Embryonic facial prominence (tissue), 1 donor: ENCODE measurements around the gene AGBL5.

ENCODE experiments used
- DNase-seq: peaks from one replicate; pipeline ENCODE4 v3.0.0-alpha.2; 2016; ENCODE audit errors: extremely low spot score

The AGBL5 gene

DNA sequence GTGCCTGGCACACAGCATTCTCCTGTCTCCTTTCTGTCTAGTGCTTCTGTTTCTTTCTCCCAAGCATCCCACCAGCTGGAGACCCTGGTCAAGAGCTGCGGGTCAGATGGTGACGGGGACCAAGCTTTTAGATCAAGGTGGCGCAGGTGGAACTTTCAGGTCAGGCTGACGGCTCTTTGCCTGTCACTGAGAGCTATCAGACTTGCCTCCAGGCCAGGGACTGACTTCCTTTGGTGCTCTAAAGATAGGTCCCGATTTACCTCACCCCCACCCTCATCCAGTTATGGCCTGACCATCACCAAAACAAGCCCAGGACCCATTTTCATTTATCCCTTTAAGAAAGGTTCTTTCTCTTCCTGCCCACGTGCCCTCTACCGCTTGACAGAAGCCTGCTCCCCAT, 25.8 kb downstream of the AGBL5 start:
- DNase-seq = no peak

GRCh38 chr2:27078267-27079194, 27.1 kb downstream of the AGBL5 start, which contains the start of gene EMILIN1:
TSS of gene EMILIN1 (plus strand) at chr2:27078615. CDS start at chr2:27079066, 451 bp downstream.
- DNase-seq = peak; percentile 91

GRCh38 chr2:27079233-27080139, 28.0 kb downstream of the AGBL5 start:
- no peak for DNase-seq

- DNase-seq = no peak
Measured at GRCh38 chr2:27080140-27080469, 28.6 kb downstream of the AGBL5 start.

- DNase-seq = no peak
Measured at GRCh38 chr2:27080603-27080936, 29.1 kb downstream of the AGBL5 start.

DNA sequence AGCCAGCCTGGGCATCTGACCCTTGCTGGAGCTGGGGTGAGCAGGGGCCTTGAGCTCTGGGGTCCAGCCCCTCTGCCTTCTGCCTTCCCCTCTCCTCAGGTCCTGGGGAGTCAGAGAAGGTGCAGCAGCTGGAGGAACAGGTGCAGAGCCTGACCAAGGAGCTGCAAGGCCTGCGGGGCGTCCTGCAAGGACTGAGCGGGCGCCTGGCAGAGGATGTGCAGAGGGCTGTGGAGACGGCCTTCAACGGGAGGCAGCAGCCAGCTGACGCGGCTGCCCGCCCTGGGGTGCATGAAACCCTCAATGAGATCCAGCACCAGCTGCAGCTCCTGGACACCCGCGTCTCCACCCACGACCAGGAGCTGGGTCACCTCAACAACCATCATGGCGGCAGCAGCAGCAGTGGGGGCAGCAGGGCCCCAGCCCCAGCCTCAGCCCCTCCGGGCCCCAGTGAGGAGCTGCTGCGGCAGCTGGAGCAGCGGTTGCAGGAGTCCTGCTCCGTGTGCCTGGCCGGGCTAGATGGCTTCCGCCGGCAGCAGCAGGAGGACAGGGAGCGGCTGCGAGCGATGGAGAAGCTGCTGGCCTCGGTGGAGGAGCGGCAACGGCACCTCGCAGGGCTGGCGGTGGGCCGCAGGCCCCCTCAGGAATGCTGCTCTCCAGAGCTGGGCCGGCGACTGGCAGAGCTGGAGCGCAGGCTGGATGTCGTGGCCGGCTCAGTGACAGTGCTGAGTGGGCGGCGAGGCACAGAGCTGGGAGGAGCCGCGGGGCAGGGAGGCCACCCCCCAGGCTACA, 30.7 kb downstream of the AGBL5 start:
- no peak for DNase-seq

- DNase-seq = no peak
Measured at GRCh38 chr2:27082773-27083409, 31.4 kb downstream of the AGBL5 start.

DNA sequence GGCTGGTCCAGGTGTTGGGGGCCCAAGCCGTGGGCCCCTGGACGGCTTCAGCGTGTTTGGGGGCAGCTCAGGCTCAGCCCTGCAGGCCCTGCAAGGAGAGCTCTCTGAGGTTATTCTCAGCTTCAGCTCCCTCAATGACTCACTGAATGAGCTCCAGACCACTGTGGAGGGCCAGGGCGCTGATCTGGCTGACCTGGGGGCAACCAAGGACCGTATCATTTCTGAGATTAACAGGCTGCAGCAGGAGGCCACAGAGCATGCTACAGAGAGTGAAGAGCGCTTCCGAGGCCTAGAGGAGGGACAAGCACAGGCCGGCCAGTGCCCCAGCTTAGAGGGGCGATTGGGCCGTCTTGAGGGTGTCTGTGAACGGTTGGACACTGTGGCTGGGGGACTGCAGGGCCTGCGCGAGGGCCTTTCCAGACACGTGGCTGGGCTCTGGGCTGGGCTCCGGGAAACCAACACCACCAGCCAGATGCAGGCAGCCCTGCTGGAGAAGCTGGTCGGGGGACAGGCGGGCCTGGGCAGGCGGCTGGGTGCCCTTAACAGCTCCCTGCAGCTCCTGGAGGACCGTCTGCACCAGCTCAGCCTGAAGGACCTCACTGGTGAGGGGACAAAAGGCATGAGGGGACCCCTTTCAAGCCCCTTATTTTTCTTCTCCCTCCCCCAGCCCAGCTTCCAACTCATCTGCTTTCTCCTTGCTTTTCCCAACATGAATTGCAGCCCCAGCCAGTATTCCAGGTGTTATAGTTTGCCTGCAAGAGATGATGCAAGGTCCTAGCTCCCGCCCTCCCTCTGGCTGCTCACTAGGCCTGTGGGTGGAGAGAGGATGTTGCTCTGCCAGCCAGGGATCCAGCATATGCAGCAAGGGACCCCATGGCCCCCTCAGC, 32.2 kb downstream of the AGBL5 start:
- no peak for DNase-seq

DNA sequence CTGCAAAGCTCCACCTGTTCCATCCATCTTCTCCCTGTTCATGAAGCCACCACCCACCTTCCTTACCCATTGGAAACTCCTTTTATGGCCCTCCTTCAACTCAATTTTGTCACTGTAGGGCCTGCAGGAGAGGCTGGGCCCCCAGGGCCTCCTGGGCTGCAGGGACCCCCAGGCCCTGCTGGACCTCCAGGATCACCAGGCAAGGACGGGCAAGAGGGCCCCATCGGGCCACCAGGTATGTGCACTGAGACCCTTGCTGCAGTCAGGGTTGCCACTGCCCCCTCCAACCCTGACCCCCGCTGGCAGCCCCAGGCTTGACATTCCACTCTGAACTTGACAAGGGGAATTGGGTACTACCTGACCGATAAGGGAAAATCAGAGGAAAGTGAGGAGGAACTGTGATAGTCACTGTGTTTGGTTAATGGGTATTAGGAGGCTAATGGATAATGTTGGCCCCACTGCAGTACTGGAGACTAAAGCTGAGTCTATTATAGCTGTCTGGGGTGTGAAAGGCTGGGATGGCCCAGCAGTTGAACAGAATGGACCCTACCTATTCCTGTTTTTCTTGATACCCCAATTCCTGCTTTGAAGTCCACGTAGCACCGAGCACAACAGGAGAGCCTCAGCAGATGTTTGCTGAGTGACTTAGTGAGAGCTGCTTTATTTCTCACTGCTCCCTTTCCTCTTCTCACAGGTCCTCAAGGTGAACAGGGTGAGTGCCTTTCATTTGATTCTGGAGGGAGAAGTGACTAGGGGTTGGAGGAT, 33.0 kb downstream of the AGBL5 start:
- no peak for DNase-seq

GRCh38 chr2:27085062-27085672, 33.7 kb downstream of the AGBL5 start:
- no peak for DNase-seq

GRCh38 chr2:27085673-27086089, 34.2 kb downstream of the AGBL5 start:
- no peak for DNase-seq

DNA sequence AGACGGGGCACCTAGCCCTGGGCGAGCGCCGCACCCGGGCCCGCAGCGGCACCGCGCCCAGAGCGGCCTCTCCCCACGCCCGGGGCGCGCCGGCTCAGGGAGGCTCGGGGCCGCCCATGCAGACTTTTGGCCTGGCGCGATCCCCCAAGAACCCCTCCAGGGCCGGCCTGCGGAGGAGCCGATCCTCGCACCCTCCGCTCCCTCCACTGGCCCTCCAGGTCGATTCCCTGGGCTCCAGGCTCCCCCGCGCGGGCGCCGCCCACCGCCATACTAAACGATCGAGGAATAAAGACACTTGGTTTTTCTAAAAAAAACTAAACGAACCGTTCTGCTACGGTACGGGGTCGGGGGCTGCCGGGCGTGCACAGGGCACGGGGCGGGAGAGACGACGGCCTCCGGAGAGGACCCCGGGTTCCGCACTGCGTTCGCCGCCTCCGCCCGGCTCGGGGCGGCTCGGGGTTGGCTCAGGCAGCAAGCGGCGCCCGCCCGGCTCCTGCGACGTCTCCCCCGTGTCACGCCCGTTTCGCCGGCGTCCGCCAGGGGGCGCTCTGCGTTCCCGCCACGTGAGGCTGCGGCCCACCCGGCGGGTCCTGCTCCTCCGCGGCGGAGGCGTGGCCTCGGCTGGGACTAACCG, 34.7 kb downstream of the AGBL5 start:
- DNase-seq = peak; percentile 77

DNA sequence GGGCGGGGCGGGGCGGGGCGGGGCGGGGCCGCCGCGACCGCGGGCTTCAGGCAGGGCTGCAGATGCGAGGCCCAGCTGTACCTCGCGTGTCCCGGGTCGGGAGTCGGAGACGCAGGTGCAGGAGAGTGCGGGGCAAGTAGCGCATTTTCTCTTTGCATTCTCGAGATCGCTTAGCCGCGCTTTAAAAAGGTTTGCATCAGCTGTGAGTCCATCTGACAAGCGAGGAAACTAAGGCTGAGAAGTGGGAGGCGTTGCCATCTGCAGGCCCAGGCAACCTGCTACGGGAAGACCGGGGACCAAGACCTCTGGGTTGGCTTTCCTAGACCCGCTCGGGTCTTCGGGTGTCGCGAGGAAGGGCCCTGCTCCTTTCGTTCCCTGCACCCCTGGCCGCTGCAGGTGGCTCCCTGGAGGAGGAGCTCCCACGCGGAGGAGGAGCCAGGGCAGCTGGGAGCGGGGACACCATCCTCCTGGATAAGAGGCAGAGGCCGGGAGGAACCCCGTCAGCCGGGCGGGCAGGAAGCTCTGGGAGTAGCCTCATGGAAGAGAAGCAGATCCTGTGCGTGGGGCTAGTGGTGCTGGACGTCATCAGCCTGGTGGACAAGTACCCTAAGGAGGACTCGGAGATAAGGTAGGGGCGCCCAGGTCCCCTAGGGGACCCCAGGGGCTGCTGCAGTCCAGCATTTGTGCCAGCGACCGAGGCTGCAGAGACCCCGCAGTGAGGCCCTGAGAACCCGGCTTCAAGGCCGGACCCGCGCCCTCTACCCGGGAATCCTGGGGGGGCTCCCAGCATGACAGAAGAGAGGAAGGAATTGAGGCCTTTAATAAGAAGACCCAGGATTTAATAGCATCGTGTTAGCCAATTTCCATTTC, 35.5 kb downstream of the AGBL5 start, which contains the start of gene KHK:
Gene KHK (plus strand): TSS at position 49 of the 870 bp plus-strand sequence. CDS start 488 bp downstream, at position 537.
- no peak for DNase-seq

- DNase-seq = no peak
Measured at GRCh38 chr2:27087823-27088410, 36.4 kb downstream of the AGBL5 start.

GRCh38 chr2:27088634-27089033, 37.2 kb downstream of the AGBL5 start:
- DNase-seq = no peak

DNA sequence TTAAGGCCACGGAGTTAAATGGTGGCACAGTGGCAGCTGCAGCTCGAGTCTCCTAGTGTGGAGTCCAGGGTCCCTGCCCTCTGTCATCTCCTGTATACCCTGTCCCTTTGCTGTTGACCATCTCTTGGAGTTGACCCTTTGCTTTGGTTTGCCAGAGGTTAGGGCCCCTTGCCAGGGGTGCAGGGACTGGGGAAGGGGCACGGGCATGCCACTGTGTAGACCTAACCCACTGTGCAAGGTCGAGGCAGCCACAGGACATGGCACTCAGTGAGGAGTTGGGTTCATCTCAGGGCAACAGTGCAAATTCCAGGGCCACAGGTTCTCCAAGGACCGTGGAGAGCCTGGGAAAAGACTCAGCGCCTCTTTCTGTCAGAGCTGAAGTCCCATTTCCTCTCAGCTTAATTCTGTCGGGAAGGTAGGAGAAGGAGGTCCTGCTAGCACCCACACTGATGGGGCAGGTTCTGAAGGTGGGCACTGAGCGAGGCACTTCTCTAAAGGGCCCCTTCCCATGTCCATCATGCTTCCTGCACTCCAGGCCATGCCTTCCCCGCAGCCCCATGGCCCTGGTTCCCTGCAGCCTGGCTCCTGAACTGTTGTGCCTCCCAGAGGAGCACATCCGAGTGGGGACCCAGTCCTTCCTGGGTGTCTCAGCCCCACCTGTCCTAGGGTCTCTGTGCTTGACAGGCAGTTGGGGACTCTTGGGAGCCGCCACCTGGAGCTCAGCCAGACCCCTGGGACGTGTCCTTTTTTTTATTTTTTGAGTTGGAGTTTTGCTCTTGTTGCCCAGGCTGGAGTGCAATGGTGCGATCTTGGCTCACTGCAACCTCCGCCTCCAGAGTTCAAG, 37.9 kb downstream of the AGBL5 start:
- DNase-seq = no peak
